HG03159 (cell line): Measurements from ENCODE around the gene MFRP.
"Not testable (repeated sequence)": the region's sequence is repeated elsewhere in the genome, so short reads cannot be mapped to it uniquely, and the experiment has no call there.

Experiments
- ATAC-seq: cut with Tn5 transposase; IDR thresholded peaks from one replicate; pipeline ENCODE4 v1.9.1; 2021; ENCODE audit warnings: mild to moderate bottlenecking, moderate library complexity; ENCODE audit not compliant: unreplicated experiment

Gene MFRP

GRCh38 chr11:119346605-119347004 lies at the start of gene MFRP:
MFRP (minus strand) TSS chr11:119346705; CDS start chr11:119346513, 192 bp downstream.
- no peak for ATAC-seq

- no peak for ATAC-seq
Observed at GRCh38 chr11:119391275-119391674, 44.8 kb upstream of the MFRP start.

- ATAC-seq, result no peak
Observed at GRCh38 chr11:119389611-119390254, 43.2 kb upstream of the MFRP start.

GRCh38 chr11:119388103-119388502 lies 41.6 kb upstream of the MFRP start:
- no peak for ATAC-seq

- no peak for ATAC-seq
Observed at GRCh38 chr11:119384332-119384731, 37.8 kb upstream of the MFRP start.

- not testable (repeated sequence) for ATAC-seq
Observed at GRCh38 chr11:119382513-119382912, 36.0 kb upstream of the MFRP start.

- ATAC-seq, result no peak
Observed at GRCh38 chr11:119382101-119382500, 35.6 kb upstream of the MFRP start.

- ATAC-seq, result peak; percentile 97
Observed at GRCh38 chr11:119381181-119381988, 34.9 kb upstream of the MFRP start, which contains the start of gene USP2. USP2 (minus strand) TSS chr11:119381690; CDS start chr11:119373480, 8,210 bp downstream.

GRCh38 chr11:119380827-119381180 lies 34.3 kb upstream of the MFRP start:
- ATAC-seq, result no peak

GRCh38 chr11:119380160-119380826 lies 33.8 kb upstream of the MFRP start:
- ATAC-seq, result no peak

GRCh38 chr11:119378851-119379465 lies 32.5 kb upstream of the MFRP start:
- no peak for ATAC-seq

- ATAC-seq, result no peak
Observed at GRCh38 chr11:119377961-119378667, 31.6 kb upstream of the MFRP start.

GRCh38 chr11:119377112-119377901 lies 30.8 kb upstream of the MFRP start:
- no peak for ATAC-seq

GRCh38 chr11:119376197-119376847 lies 29.8 kb upstream of the MFRP start:
- ATAC-seq, result no peak

GRCh38 chr11:119375337-119376196 lies 29.1 kb upstream of the MFRP start:
- ATAC-seq, result no peak

- no peak for ATAC-seq
Observed at GRCh38 chr11:119374632-119375336, 28.3 kb upstream of the MFRP start.

GRCh38 chr11:119373921-119374631 lies 27.6 kb upstream of the MFRP start:
- ATAC-seq, result no peak
